NT2/D1 (cell line): ENCODE measurements around the gene CABS1.

ENCODE experiments used
- SUZ12 ChIP-seq: IDR thresholded peaks from 2 replicates; pipeline ENCODE4 v1.6.1; 2011; ENCODE audit not compliant: insufficient read length, insufficient read depth; ENCODE audit errors: extremely low read depth
- YY1 ChIP-seq: IDR thresholded peaks from 2 replicates; pipeline ENCODE4 v1.6.1; 2011; ENCODE audit not compliant: insufficient read length, insufficient read depth
- ZNF274 ChIP-seq: IDR thresholded peaks from 2 replicates; pipeline ENCODE4 v1.6.1; 2011; ENCODE audit warnings: mild to moderate bottlenecking, low read depth, low read length

DNA sequence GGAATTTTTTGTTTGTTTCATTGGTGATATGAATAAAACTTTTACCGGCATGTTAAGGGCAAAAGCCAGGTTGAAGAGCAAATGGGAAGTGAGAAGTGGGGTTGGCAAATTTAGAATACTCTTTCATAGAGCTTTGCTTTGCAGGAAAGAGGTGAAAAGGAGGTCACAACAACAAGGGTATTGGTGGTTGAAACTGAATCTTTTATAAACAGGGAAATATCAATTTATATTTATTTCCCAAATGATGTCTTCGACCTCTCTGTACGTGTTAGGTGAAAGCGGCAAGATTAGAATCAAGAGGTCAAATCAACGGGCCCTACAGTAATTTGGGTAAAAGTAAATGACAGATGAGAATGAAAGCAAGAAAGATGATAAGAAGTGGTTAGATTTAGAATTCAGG is 29.2 kb downstream of the CABS1 start:
- TF ChIP-seq SUZ12, result no peak
- no peak for TF ChIP-seq YY1
- TF ChIP-seq ZNF274, result no peak
